ENCODE results near the gene AGAP1. TPM values are rescaled to one million over a fixed set of nuclear protein-coding genes. Genes with fewer than 3 reads are reported as not detected.
A peak's percentile ranks its signal among the peaks of the same experiment; 100 is the strongest.

The AGAP1 gene
- total and polyA plus RNA-seq, 2 donors, result 1.7 to 3.0 TPM

GRCh38 chr2:235951493-235951892 is 457.6 kb downstream of the AGAP1 start:
- peaks cover 6% of the 10 kb centered on the region in 2 donors for H3K4me1 ChIP-seq (ENCODE audit: control insufficient read depth in 2 of 2, insufficient read depth in 2 of 2, low read length in 2 of 2)
- WGBS, result 67% methylated on average over 6 of the region's 6 CpGs
- DNase-seq (ENCODE audit: low read depth in 6 of 9, low spot score in 9 of 9), result no peak

GRCh38 chr2:235951982-235952381 is 458.1 kb downstream of the AGAP1 start:
- DNase-seq (ENCODE audit: low read depth in 6 of 9, low spot score in 9 of 9), result peak; percentile 11 to 80 (median 27)
- 4% methylated on average over 2 of the region's 2 CpGs for WGBS
- H3K27ac ChIP-seq (ENCODE audit: low read depth in 1 of 2, low read length in 1 of 2), result no peak overlapping the region
- no peaks in the 10 kb centered on the region for H3K9me3 ChIP-seq (ENCODE audit: control insufficient read depth in 2 of 2, insufficient read depth in 1 of 2, low read length in 1 of 2)
- peaks cover 6% of the 10 kb centered on the region in 2 donors for H3K4me1 ChIP-seq (ENCODE audit: control insufficient read depth in 2 of 2, insufficient read depth in 2 of 2, low read length in 2 of 2)
- peaks cover 0 to 20% of the 10 kb centered on the region in 2 donors for H3K27me3 ChIP-seq (ENCODE audit: control insufficient read depth in 2 of 2, insufficient read depth in 1 of 2, low read length in 1 of 2)
- no peak overlapping the region for H3K4me3 ChIP-seq (ENCODE audit: low read length in 2 of 2)
- H3K36me3 ChIP-seq (ENCODE audit: control insufficient read depth in 2 of 2, insufficient read depth in 2 of 2, low read length in 1 of 2), result no peaks in the 10 kb centered on the region

More at GRCh38 chr2:235951493-235951892, 457.6 kb downstream of the AGAP1 start:
- no peaks in the 10 kb centered on the region for H3K36me3 ChIP-seq (ENCODE audit: control insufficient read depth in 2 of 2, insufficient read depth in 2 of 2, low read length in 1 of 2)
- H3K4me3 ChIP-seq (ENCODE audit: low read length in 2 of 2), result no peak overlapping the region
- no peaks in the 10 kb centered on the region for H3K9me3 ChIP-seq (ENCODE audit: control insufficient read depth in 2 of 2, insufficient read depth in 1 of 2, low read length in 1 of 2)
- peaks cover 0 to 18% of the 10 kb centered on the region in 2 donors for H3K27me3 ChIP-seq (ENCODE audit: control insufficient read depth in 2 of 2, insufficient read depth in 1 of 2, low read length in 1 of 2)
- no peak overlapping the region for H3K27ac ChIP-seq (ENCODE audit: low read depth in 1 of 2, low read length in 1 of 2)

DNA sequence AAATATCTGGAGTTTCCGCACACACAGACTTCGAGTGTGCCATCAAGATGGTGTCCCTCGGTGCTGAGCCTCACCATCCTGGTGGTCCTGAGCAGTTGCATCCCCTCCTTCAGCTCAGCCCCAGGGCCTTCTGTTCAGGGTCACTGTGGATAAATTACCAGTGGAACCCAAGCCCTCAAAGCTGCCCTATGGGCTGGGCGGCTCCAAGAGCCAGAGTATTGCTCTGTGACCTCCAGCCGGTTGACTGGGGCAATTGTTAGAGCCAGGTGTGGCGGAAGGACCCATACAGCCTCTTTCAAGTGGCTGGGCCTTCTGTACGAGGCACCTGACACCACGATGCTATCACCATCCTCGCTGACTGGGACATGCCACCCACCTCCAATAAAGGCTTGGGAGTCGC is 458.9 kb downstream of the AGAP1 start:
- no peak for DNase-seq (ENCODE audit: low read depth in 6 of 9, low spot score in 9 of 9)
- peaks cover 6% of the 10 kb centered on the region in 2 donors for H3K4me1 ChIP-seq (ENCODE audit: control insufficient read depth in 2 of 2, insufficient read depth in 2 of 2, low read length in 2 of 2)
- H3K9me3 ChIP-seq (ENCODE audit: control insufficient read depth in 2 of 2, insufficient read depth in 1 of 2, low read length in 1 of 2), result no peaks in the 10 kb centered on the region
- H3K4me3 ChIP-seq (ENCODE audit: low read length in 2 of 2), result no peak overlapping the region
- WGBS, result 82% methylated on average over 10 of the region's 10 CpGs
- H3K36me3 ChIP-seq (ENCODE audit: control insufficient read depth in 2 of 2, insufficient read depth in 2 of 2, low read length in 1 of 2), result no peaks in the 10 kb centered on the region
- H3K27me3 ChIP-seq (ENCODE audit: control insufficient read depth in 2 of 2, insufficient read depth in 1 of 2, low read length in 1 of 2), result peaks cover 0 to 20% of the 10 kb centered on the region in 2 donors
- H3K27ac ChIP-seq (ENCODE audit: low read depth in 1 of 2, low read length in 1 of 2), result no peak overlapping the region

DNA sequence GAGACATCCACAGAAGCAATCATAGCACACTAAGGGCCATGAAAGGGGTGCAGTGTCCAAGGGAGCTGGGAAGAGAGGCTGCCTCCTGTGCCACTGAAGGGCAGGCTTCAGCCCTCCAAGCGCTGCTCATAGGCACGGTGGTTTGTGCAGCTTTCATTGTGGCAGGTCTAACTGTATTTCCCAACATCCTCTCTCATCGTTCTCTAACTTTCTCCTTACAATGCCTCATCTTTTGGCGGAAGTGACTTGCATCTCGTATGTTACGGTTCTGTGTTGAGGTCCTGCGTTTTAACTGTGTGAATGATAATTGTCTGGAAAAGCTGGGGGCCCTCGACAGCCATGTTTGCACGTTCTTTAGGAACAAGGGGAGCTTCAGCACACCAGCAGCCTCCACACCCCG is 460.4 kb downstream of the AGAP1 start:
- H3K36me3 ChIP-seq (ENCODE audit: control insufficient read depth in 2 of 2, insufficient read depth in 2 of 2, low read length in 1 of 2), result no peaks in the 10 kb centered on the region
- no peaks in the 10 kb centered on the region for H3K9me3 ChIP-seq (ENCODE audit: control insufficient read depth in 2 of 2, insufficient read depth in 1 of 2, low read length in 1 of 2)
- H3K4me1 ChIP-seq (ENCODE audit: control insufficient read depth in 2 of 2, insufficient read depth in 2 of 2, low read length in 2 of 2), result peaks cover 6% of the 10 kb centered on the region in 2 donors
- 94% methylated on average over 10 of the region's 10 CpGs for WGBS
- DNase-seq (ENCODE audit: low read depth in 6 of 9, low spot score in 9 of 9), result no peak
- H3K27ac ChIP-seq (ENCODE audit: low read depth in 1 of 2, low read length in 1 of 2), result no peak overlapping the region
- no peak overlapping the region for H3K4me3 ChIP-seq (ENCODE audit: low read length in 2 of 2)
- H3K27me3 ChIP-seq (ENCODE audit: control insufficient read depth in 2 of 2, insufficient read depth in 1 of 2, low read length in 1 of 2), result peaks cover 0 to 20% of the 10 kb centered on the region in 2 donors

DNA sequence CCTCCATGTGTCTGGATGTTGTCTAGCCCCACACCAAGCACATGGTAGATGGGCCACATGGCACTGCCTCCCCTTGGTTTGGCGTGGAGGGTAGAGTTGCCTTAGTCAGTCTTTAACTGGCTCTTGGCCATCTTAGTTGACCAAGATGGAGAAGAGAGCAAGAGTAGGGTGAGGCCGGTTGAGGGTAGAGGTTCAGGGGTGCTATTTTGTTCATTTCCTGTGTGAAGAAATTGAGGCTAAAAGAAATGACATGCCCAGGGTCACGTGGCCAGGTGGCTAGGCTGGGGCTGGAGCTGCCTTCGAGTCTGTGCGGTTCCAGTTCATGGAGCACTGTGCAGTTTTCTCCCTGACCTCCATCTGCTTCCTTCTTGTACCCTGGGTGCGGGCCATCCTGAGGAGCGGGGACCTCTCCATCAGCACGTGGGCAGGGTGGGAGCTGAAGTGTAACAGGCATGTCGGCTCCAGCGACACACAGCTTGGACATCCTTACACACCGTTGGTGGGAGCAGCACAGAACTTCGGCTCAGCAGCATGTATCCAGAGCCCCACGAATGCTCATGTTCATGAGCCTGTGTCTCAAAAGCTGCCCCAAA is 461.1 kb downstream of the AGAP1 start:
- H3K4me3 ChIP-seq (ENCODE audit: low read length in 2 of 2), result no peak overlapping the region
- peaks cover 0 to 16% of the 10 kb centered on the region in 2 donors for H3K27me3 ChIP-seq (ENCODE audit: control insufficient read depth in 2 of 2, insufficient read depth in 1 of 2, low read length in 1 of 2)
- H3K4me1 ChIP-seq (ENCODE audit: control insufficient read depth in 2 of 2, insufficient read depth in 2 of 2, low read length in 2 of 2), result peaks cover 6% of the 10 kb centered on the region in 2 donors
- WGBS, result 94% methylated on average over 13 of the region's 13 CpGs
- H3K9me3 ChIP-seq (ENCODE audit: control insufficient read depth in 2 of 2, insufficient read depth in 1 of 2, low read length in 1 of 2), result no peaks in the 10 kb centered on the region
- H3K36me3 ChIP-seq (ENCODE audit: control insufficient read depth in 2 of 2, insufficient read depth in 2 of 2, low read length in 1 of 2), result no peaks in the 10 kb centered on the region
- DNase-seq (ENCODE audit: low read depth in 6 of 9, low spot score in 9 of 9), result no peak
- H3K27ac ChIP-seq (ENCODE audit: low read depth in 1 of 2, low read length in 1 of 2), result no peak overlapping the region

GRCh38 chr2:235955664-235956063 is 461.8 kb downstream of the AGAP1 start:
- Histone ChIP-seq H3K4me3 (ENCODE audit: low read length in 2 of 2) (no peak overlapping the region), H3K27ac (ENCODE audit: low read depth in 1 of 2, low read length in 1 of 2) (no peak overlapping the region), H3K36me3 (ENCODE audit: control insufficient read depth in 2 of 2, insufficient read depth in 2 of 2, low read length in 1 of 2) (no peaks in the 10 kb centered on the region), H3K9me3 (ENCODE audit: control insufficient read depth in 2 of 2, insufficient read depth in 1 of 2, low read length in 1 of 2) (no peaks in the 10 kb centered on the region), H3K4me1 (ENCODE audit: control insufficient read depth in 2 of 2, insufficient read depth in 2 of 2, low read length in 2 of 2) (peaks cover 6% of the 10 kb centered on the region in 2 donors), H3K27me3 (ENCODE audit: control insufficient read depth in 2 of 2, insufficient read depth in 1 of 2, low read length in 1 of 2) (peaks cover 0 to 10% of the 10 kb centered on the region in 2 donors)
- WGBS, result 97% methylated on average over 4 of the region's 4 CpGs
- DNase-seq (ENCODE audit: low read depth in 6 of 9, low spot score in 9 of 9), result no peak

- WGBS, result 89% methylated on average over 8 of the region's 8 CpGs
- H3K9me3 ChIP-seq (ENCODE audit: control insufficient read depth in 2 of 2, insufficient read depth in 1 of 2, low read length in 1 of 2), result no peaks in the 10 kb centered on the region
Measured at GRCh38 chr2:235956281-235956970, 462.6 kb downstream of the AGAP1 start.

DNA sequence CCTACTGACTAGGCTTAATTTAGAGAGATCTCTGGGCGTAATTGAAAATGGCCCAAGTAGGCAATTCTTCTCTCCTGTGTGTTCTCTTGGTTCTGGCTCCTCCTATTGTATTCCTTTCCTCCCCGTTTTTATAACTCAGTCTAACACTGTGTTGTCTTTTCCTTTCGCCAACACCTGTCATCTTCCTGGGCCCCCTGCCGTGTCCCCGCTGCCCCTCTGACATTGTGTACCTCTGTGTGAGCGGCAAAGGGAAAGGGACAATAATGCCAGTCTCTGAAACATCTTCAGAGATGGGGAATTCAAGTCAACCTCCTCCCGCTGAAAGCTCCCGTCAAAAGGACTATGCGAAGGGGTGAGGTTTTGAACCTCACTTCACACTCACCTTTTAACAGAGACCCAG is 463.4 kb downstream of the AGAP1 start:
- Histone ChIP-seq H3K4me1 (ENCODE audit: control insufficient read depth in 2 of 2, insufficient read depth in 2 of 2, low read length in 2 of 2) (peaks cover 0 to 3% of the 10 kb centered on the region in 2 donors), H3K27ac (ENCODE audit: low read depth in 1 of 2, low read length in 1 of 2) (no peak overlapping the region), H3K36me3 (ENCODE audit: control insufficient read depth in 2 of 2, insufficient read depth in 2 of 2, low read length in 1 of 2) (no peaks in the 10 kb centered on the region), H3K9me3 (ENCODE audit: control insufficient read depth in 2 of 2, insufficient read depth in 1 of 2, low read length in 1 of 2) (no peaks in the 10 kb centered on the region), H3K27me3 (ENCODE audit: control insufficient read depth in 2 of 2, insufficient read depth in 1 of 2, low read length in 1 of 2) (peaks cover 0 to 10% of the 10 kb centered on the region in 2 donors), H3K4me3 (ENCODE audit: low read length in 2 of 2) (no peak overlapping the region)
- WGBS, result 95% methylated on average over 9 of the region's 9 CpGs
- no peak for DNase-seq (ENCODE audit: low read depth in 6 of 9, low spot score in 9 of 9)

More at GRCh38 chr2:235956281-235956970, 462.6 kb downstream of the AGAP1 start:
- no peak overlapping the region for H3K4me3 ChIP-seq (ENCODE audit: low read length in 2 of 2)
- H3K4me1 ChIP-seq (ENCODE audit: control insufficient read depth in 2 of 2, insufficient read depth in 2 of 2, low read length in 2 of 2), result peaks cover 3 to 5% of the 10 kb centered on the region in 2 donors
- H3K27me3 ChIP-seq (ENCODE audit: control insufficient read depth in 2 of 2, insufficient read depth in 1 of 2, low read length in 1 of 2), result peaks cover 0 to 10% of the 10 kb centered on the region in 2 donors
- no peak overlapping the region for H3K27ac ChIP-seq (ENCODE audit: low read depth in 1 of 2, low read length in 1 of 2)
- DNase-seq (ENCODE audit: low read depth in 6 of 9, low spot score in 9 of 9), result no peak
- no peaks in the 10 kb centered on the region for H3K36me3 ChIP-seq (ENCODE audit: control insufficient read depth in 2 of 2, insufficient read depth in 2 of 2, low read length in 1 of 2)

- Histone ChIP-seq H3K4me3 (ENCODE audit: low read length in 2 of 2) (no peak overlapping the region), H3K4me1 (ENCODE audit: control insufficient read depth in 2 of 2, insufficient read depth in 2 of 2, low read length in 2 of 2) (no peaks in the 10 kb centered on the region), H3K27me3 (ENCODE audit: control insufficient read depth in 2 of 2, insufficient read depth in 1 of 2, low read length in 1 of 2) (peaks cover 0 to 7% of the 10 kb centered on the region in 2 donors), H3K27ac (ENCODE audit: low read depth in 1 of 2, low read length in 1 of 2) (no peak overlapping the region), H3K36me3 (ENCODE audit: control insufficient read depth in 2 of 2, insufficient read depth in 2 of 2, low read length in 1 of 2) (no peaks in the 10 kb centered on the region), H3K9me3 (ENCODE audit: control insufficient read depth in 2 of 2, insufficient read depth in 1 of 2, low read length in 1 of 2) (no peaks in the 10 kb centered on the region)
- no peak for DNase-seq (ENCODE audit: low read depth in 6 of 9, low spot score in 9 of 9)
- 92% methylated on average over 23 of the region's 23 CpGs for WGBS
Measured at GRCh38 chr2:235958221-235958930, 464.5 kb downstream of the AGAP1 start.
